Measurements from ENCODE around the gene FEZF1. TPM values are rescaled to one million over a fixed set of nuclear protein-coding genes. Genes with fewer than 3 reads are reported as not detected.

The FEZF1 gene
- total RNA-seq, 1 donor from 2014 or later: not detected

DNA sequence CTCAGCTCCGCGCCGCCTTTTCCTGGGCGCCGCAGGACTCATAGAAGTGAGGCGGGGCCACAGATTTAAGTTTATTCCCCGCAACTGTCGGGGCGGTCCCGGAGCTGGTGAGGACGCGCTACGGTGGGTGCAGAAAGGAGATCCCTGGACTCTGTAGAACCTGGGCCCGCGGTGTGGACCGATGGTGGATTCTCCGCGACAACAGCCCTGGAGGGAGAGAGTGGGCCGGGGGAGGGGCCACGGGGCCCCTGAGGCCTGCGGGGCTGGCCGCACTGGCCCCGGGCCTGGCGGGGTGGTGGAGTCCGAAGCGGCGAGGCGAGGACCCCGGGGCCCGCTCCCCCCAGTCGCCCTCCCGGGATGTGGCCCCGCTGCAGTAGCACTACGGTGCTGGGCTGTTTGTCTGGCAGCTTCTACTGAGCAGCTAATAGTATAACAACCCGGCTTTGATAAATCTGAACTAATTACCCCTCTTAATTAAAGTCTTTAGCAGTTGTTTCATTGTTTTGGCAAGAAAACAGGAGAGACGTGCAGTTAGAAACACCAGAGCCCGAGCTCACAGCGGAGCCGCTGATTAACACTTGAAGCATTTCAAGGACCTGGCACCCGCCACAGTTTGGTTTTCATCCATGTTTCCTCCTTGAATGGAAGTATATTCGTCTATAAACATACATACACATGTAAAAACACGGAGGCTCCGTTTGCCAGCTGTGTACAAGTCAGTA is 4.2 kb downstream of the FEZF1 start:
- Histone ChIP-seq H3K4me3 (ENCODE audit: low read depth, low read length) (no peak overlapping the region), H3K36me3 (ENCODE audit: control insufficient read depth, insufficient read depth, low read length) (no peaks in the 10 kb centered on the region), H3K27me3 (ENCODE audit: control insufficient read depth, insufficient read depth, low read length) (peaks cover 71% of the 10 kb centered on the region)
- TF ChIP-seq CTCF (IDR thresholded peaks at IDR 0.05; ENCODE audit: insufficient read depth, low read length, poor library complexity, severe bottlenecking): no peak
- DNase-seq (ENCODE audit: low read depth): no peak

DNA sequence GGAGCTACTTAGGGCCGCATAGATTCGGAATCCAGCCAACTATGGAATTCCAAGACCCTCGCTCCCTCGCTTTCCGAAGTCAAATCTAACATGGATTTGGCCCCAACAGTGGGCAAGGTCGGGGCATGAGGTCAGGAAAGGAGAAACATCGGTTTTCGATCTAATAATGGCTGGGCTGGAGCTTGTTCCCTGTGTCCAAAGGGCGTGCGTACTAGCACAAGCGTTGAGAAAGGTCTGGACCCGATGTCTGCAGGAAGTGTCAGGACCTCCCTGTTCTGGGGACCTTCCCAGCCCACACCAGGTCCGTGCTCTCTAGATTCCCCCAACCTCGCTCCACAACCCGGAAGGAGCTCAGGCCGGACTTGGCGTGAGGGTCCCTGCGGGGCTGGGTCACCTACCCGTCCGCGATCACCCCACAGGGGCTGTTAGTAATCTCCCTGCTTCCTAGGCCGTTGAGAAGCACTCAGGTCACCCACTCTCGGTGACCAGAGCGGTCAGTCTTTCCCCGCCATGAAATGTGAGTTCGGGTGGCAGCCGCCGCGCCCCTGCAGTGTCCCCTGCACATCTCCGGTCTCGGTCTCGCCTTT is 4.8 kb downstream of the FEZF1 start:
- DNase-seq (ENCODE audit: low read depth): no peak
- no peak for TF ChIP-seq CTCF (IDR thresholded peaks at IDR 0.05; ENCODE audit: insufficient read depth, low read length, poor library complexity, severe bottlenecking)
- Histone ChIP-seq H3K36me3 (ENCODE audit: control insufficient read depth, insufficient read depth, low read length) (no peaks in the 10 kb centered on the region), H3K4me3 (ENCODE audit: low read depth, low read length) (no peak overlapping the region), H3K27me3 (ENCODE audit: control insufficient read depth, insufficient read depth, low read length) (peaks cover 65% of the 10 kb centered on the region)

DNA sequence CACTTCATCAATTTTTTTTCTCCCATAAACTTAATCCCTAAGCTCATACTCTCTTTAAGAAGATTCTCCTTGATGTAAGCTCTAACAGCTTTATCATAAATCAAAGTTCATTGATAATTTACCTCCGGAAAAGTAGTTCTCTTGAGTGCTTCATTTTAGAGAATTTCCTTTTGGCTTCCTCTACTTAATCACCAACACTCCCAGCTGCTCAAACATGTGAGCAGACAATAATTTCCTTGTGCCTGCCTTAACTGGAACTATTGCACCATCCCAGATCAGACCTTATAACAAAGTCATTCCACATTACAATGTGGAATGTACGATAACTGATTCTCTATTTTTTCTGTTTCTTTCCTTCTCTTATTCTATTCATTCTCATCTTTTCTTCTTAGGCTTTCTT is 5.9 kb downstream of the FEZF1 start:
- Histone ChIP-seq H3K27me3 (ENCODE audit: control insufficient read depth, insufficient read depth, low read length) (peaks cover 54% of the 10 kb centered on the region), H3K4me3 (ENCODE audit: low read depth, low read length) (no peak overlapping the region), H3K36me3 (ENCODE audit: control insufficient read depth, insufficient read depth, low read length) (no peaks in the 10 kb centered on the region)
- no peak for DNase-seq (ENCODE audit: low read depth)
- no peak for TF ChIP-seq CTCF (IDR thresholded peaks at IDR 0.05; ENCODE audit: insufficient read depth, low read length, poor library complexity, severe bottlenecking)

DNA sequence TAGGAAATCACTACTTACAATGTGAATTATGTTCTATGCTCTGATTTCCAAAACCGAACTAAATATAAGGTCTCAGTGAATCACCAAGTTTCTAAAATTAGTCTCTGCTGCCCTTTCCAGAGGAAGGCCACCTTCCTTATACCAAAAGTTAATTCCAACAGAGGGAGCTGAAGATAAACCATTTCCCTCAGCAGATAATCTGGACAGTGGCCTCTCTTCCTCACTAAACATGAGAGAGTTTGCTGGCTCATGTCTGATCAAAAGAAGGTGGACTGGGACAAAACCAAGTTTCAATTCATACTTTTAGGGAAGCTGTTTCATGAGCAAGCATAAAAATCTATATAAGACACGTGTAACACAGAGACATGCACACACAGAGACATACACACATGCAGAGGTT is 6.4 kb downstream of the FEZF1 start:
- no peak for DNase-seq (ENCODE audit: low read depth)
- no peak for TF ChIP-seq CTCF (IDR thresholded peaks at IDR 0.05; ENCODE audit: insufficient read depth, low read length, poor library complexity, severe bottlenecking)
- Histone ChIP-seq H3K27me3 (ENCODE audit: control insufficient read depth, insufficient read depth, low read length) (peaks cover 50% of the 10 kb centered on the region), H3K4me3 (ENCODE audit: low read depth, low read length) (no peak overlapping the region), H3K36me3 (ENCODE audit: control insufficient read depth, insufficient read depth, low read length) (no peaks in the 10 kb centered on the region)

DNA sequence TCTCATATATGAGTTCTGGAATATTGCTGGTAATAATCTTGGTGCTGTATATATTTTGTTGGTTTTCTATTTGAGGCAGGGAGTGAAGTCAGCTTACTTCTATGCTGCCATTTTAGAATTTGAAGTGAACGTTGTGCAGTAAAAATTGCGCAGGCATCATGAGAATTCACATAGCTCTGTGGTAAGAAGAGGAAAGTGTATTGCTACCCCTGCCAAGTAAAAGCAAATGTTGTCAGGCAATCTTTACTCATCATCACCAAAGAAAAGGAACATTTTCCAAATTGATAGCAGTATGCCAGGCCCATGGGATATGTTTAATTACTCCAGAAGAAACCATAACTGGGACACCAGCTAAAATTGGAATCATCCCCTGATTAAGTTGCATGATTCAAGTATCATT is 13.4 kb downstream of the FEZF1 start:
- TF ChIP-seq CTCF (IDR thresholded peaks at IDR 0.05; ENCODE audit: insufficient read depth, low read length, poor library complexity, severe bottlenecking): no peak

DNA sequence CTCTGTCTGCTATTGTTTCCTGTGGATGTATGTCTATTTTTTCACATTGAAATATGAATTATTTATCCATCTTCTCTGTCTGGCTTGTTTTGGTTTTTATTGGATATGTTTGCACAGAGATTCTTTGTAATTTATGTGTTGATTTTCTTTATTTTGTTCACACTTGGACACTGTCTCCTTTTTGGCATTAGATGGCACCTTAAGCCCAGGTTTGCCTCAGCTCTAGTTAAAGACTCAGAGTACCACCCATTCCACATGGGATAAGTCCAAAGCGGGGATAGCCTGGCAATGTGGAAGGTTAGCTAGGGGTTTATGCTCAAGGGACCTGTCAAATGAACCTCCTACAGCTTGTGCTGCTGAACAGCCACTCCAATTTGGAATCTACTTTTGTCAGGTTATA is 14.1 kb downstream of the FEZF1 start:
- DNase-seq (ENCODE audit: low read depth): no peak
- Histone ChIP-seq H3K4me3 (ENCODE audit: low read depth, low read length) (no peak overlapping the region), H3K27me3 (ENCODE audit: control insufficient read depth, insufficient read depth, low read length) (peaks cover 4% of the 10 kb centered on the region)

More for the DNA sequence above, 13.4 kb downstream of the FEZF1 start:
- no peak for DNase-seq (ENCODE audit: low read depth)
- peaks cover 6% of the 10 kb centered on the region for H3K27me3 ChIP-seq (ENCODE audit: control insufficient read depth, insufficient read depth, low read length)
- no peaks in the 10 kb centered on the region for H3K36me3 ChIP-seq (ENCODE audit: control insufficient read depth, insufficient read depth, low read length)
- H3K4me3 ChIP-seq (ENCODE audit: low read depth, low read length): no peak overlapping the region

More for the DNA sequence above, 14.1 kb downstream of the FEZF1 start:
- TF ChIP-seq CTCF (IDR thresholded peaks at IDR 0.05; ENCODE audit: insufficient read depth, low read length, poor library complexity, severe bottlenecking): no peak
- no peaks in the 10 kb centered on the region for H3K36me3 ChIP-seq (ENCODE audit: control insufficient read depth, insufficient read depth, low read length)
